Measurements from ENCODE around the gene POU3F1. TPM values are rescaled to one million over a fixed set of nuclear protein-coding genes. Genes with fewer than 3 reads are reported as not detected.

The POU3F1 gene
- polyA plus RNA-seq, 1 experiment: not detected

- peaks cover 13% of the 10 kb centered on the region for H3K27me3 ChIP-seq (ENCODE audit: control insufficient read depth, insufficient read depth, low read length)
- CTCF ChIA-PET: interaction anchor here (1.6 kb wide), 1 partner anchor 15 kb away, joined by 7 read pairs; no protein-coding TSS in a partner anchor
Measured at GRCh38 chr1:38068220-38068979, 21.8 kb upstream of the POU3F1 start.

GRCh38 chr1:38064197-38064903 lies 17.8 kb upstream of the POU3F1 start:
- POLR2A ChIA-PET: no interaction called here
- no peak for DNase-seq (ENCODE audit: low read depth)
- TF ChIP-seq CTCF (IDR thresholded peaks at IDR 0.05; ENCODE audit: insufficient read depth, low read depth, low read length): no peak
- Histone ChIP-seq H3K36me3 (ENCODE audit: control insufficient read depth, insufficient read depth, low read length) (no peaks in the 10 kb centered on the region), H3K4me3 (ENCODE audit: low read depth, low read length) (no peak overlapping the region), H3K27me3 (ENCODE audit: control insufficient read depth, insufficient read depth, low read length) (peaks cover 13% of the 10 kb centered on the region)
- CTCF ChIA-PET: interaction anchor here (1.1 kb wide), 1 partner anchor 16 kb away, joined by 3 read pairs; no protein-coding TSS in a partner anchor

More at GRCh38 chr1:38068220-38068979, 21.8 kb upstream of the POU3F1 start:
- DNase-seq (ENCODE audit: low read depth): no peak
- TF ChIP-seq CTCF (IDR thresholded peaks at IDR 0.05; ENCODE audit: insufficient read depth, low read depth, low read length): no peak
- H3K36me3 ChIP-seq (ENCODE audit: control insufficient read depth, insufficient read depth, low read length): no peaks in the 10 kb centered on the region
- POLR2A ChIA-PET: no interaction called here
- H3K4me3 ChIP-seq (ENCODE audit: low read depth, low read length): no peak overlapping the region

- CTCF ChIA-PET: interaction anchor here (1.1 to 2.4 kb wide), 2 partner anchors 8 to 15 kb away, joined by 3 to 8 read pairs; no protein-coding TSS in a partner anchor
- POLR2A ChIA-PET: no interaction called here
Measured at GRCh38 chr1:38063616-38064015, 17.0 kb upstream of the POU3F1 start.

GRCh38 chr1:38062361-38063288 lies 16.0 kb upstream of the POU3F1 start:
- H3K36me3 ChIP-seq (ENCODE audit: control insufficient read depth, insufficient read depth, low read length): no peaks in the 10 kb centered on the region
- no peak overlapping the region for H3K4me3 ChIP-seq (ENCODE audit: low read depth, low read length)
- CTCF ChIA-PET: interaction anchor here (1.1 to 2.4 kb wide), 2 partner anchors 9 to 14 kb away, joined by 3 to 8 read pairs; no protein-coding TSS in a partner anchor
- H3K27me3 ChIP-seq (ENCODE audit: control insufficient read depth, insufficient read depth, low read length): peaks cover 10% of the 10 kb centered on the region
- POLR2A ChIA-PET: no interaction called here
- no peak for DNase-seq (ENCODE audit: low read depth)
- no peak for TF ChIP-seq CTCF (IDR thresholded peaks at IDR 0.05; ENCODE audit: insufficient read depth, low read depth, low read length)

More at GRCh38 chr1:38063616-38064015, 17.0 kb upstream of the POU3F1 start:
- TF ChIP-seq CTCF (IDR thresholded peaks at IDR 0.05; ENCODE audit: insufficient read depth, low read depth, low read length): no peak
- Histone ChIP-seq H3K27me3 (ENCODE audit: control insufficient read depth, insufficient read depth, low read length) (peaks cover 13% of the 10 kb centered on the region), H3K4me3 (ENCODE audit: low read depth, low read length) (no peak overlapping the region), H3K36me3 (ENCODE audit: control insufficient read depth, insufficient read depth, low read length) (no peaks in the 10 kb centered on the region)
- DNase-seq (ENCODE audit: low read depth): no peak

Data from BJ (cell line).